Esophagus squamous epithelium (tissue), 4 donors: ENCODE data around the gene DCHS1.

ENCODE experiments used
- CTCF ChIP-seq, 6 experiments: fragments of 450-650 bp in 4 of 6; fragments of 200-600 bp in 2 of 6; sonication (generic) in 2 of 6; IDR thresholded peaks; one replicate each; pipeline ENCODE4 v1.5.1; 2016 to 2019; ENCODE audit warnings: antibody characterized with exemption in 6 of 6, mild to moderate bottlenecking in 4 of 6, moderate library complexity in 4 of 6
- POLR2A ChIP-seq, 4 donors: fragments of 450-650 bp; IDR thresholded peaks; one replicate each; pipeline ENCODE4 v1.6.1; 2017; ENCODE audit warnings: antibody characterized with exemption in 4 of 4, mild to moderate bottlenecking in 4 of 4, moderate library complexity in 3 of 4

- TF ChIP-seq CTCF (IDR thresholded peaks at IDR 0.05) (no peak), POLR2A (IDR thresholded peaks at IDR 0.05) (no peak)
Measured at GRCh38 chr11:6646576-6646917, 9.1 kb downstream of the DCHS1 start.
